Measurements from ENCODE around the gene TRPT1.

TRPT1 gene

GRCh38 chr11:64206457-64207255, 19.3 kb downstream of the TRPT1 start, which contains the start of gene FERMT3:
Gene FERMT3, plus strand, starts transcription at chr11:64206721. Its CDS starts 644 bp downstream, at chr11:64207365.
- no peak for FAIRE-seq

- no peak for FAIRE-seq
Observed at GRCh38 chr11:64204464-64204989, 21.5 kb downstream of the TRPT1 start.

GRCh38 chr11:64204080-64204440, 21.9 kb downstream of the TRPT1 start:
- no peak for FAIRE-seq

GRCh38 chr11:64203421-64204079, 22.4 kb downstream of the TRPT1 start:
- no peak for FAIRE-seq

- FAIRE-seq, result no peak
Observed at GRCh38 chr11:64202992-64203391, 23.0 kb downstream of the TRPT1 start.

- FAIRE-seq, result no peak
Observed at GRCh38 chr11:64201543-64201942, 24.4 kb downstream of the TRPT1 start.

- FAIRE-seq, result no peak
Observed at GRCh38 chr11:64198511-64198910, 27.5 kb downstream of the TRPT1 start.

- FAIRE-seq, result no peak
Observed at GRCh38 chr11:64196626-64197025, 29.4 kb downstream of the TRPT1 start.

- no peak for FAIRE-seq
Observed at GRCh38 chr11:64192434-64192833, 33.6 kb downstream of the TRPT1 start.

GRCh38 chr11:64186492-64187165, 39.4 kb downstream of the TRPT1 start:
- FAIRE-seq, result no peak

- peak; percentile 91 for FAIRE-seq
Observed at GRCh38 chr11:64185693-64186491, 40.1 kb downstream of the TRPT1 start, which contains the start of gene STIP1. Gene STIP1, plus strand, starts transcription at chr11:64186171. Its CDS starts 91 bp downstream, at chr11:64186262.

- FAIRE-seq, result no peak
Observed at GRCh38 chr11:64185175-64185692, 40.8 kb downstream of the TRPT1 start.

- no peak for FAIRE-seq
Observed at GRCh38 chr11:64183890-64184289, 42.1 kb downstream of the TRPT1 start.

- no peak for FAIRE-seq
Observed at GRCh38 chr11:64181506-64182411, 44.2 kb downstream of the TRPT1 start.

GRCh38 chr11:64180891-64181290, 45.1 kb downstream of the TRPT1 start:
- FAIRE-seq, result no peak

- no peak for FAIRE-seq
Observed at GRCh38 chr11:64178951-64179639, 46.9 kb downstream of the TRPT1 start.

- FAIRE-seq, result no peak
Observed at GRCh38 chr11:64178203-64178602, 47.8 kb downstream of the TRPT1 start.

- FAIRE-seq, result no peak
Observed at GRCh38 chr11:64176751-64177150, 49.2 kb downstream of the TRPT1 start.

Data from TTC549 (cell line).